Measurements from ENCODE around the gene MAN2C1.
"Not testable (repeated sequence)": the region's sequence is repeated elsewhere in the genome, so short reads cannot be mapped to it uniquely, and the experiment has no call there.

The MAN2C1 gene

DNA sequence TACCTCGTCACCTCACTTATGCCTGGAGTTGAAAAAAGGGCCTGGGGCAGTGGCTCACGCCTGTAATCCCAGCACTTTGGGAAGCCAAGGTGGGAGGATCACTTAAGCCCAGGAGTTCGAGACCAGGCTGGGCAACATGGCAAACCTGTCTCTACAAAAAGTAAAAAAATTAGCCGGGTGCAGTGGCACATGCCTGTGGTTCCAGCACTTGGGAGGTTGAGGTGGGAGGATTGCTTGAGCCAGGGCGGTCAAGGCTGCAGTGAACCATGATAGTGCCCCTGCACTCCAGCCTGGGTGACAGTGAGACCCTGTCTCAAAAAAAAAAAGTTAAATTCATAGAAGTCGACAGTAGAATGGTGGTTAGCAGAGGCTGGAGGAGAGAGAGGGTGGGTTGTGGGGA lies 26.2 kb downstream of the MAN2C1 start:
- DNase-seq = no peak

DNA sequence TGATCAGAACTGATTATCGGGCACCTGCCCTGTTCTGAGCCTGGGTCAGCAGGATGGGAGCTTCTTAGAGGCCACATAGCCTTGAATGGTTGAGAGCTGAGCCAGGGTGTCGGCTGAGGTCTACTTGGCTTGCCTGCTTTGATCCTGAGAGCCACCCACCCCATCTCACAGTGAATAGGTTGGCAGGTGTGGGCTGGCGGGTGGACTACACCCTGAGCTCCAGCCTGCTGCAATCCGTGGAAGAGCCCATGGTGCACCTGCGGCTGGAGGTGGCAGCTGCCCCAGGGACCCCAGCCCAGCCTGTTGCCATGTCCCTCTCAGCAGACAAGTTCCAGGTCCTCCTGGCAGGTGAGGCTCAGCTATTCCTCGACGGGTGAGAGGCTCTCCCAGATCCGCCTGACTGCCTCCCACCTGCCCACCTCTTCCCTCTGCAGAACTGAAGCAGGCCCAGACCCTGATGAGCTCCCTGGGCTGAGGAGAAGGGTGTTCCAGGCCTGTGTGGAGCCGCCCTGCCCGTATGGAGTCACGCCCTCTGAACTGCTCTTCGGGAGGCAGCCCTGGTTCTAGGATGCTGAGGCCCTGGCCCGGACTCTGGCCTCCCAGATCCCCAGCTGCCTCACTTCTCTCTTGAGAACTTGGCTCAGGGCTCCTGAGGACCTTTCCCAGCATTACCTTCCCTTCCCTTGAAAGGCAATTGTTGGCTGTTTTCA lies 28.7 kb downstream of the MAN2C1 start:
- DNase-seq = no peak

DNA sequence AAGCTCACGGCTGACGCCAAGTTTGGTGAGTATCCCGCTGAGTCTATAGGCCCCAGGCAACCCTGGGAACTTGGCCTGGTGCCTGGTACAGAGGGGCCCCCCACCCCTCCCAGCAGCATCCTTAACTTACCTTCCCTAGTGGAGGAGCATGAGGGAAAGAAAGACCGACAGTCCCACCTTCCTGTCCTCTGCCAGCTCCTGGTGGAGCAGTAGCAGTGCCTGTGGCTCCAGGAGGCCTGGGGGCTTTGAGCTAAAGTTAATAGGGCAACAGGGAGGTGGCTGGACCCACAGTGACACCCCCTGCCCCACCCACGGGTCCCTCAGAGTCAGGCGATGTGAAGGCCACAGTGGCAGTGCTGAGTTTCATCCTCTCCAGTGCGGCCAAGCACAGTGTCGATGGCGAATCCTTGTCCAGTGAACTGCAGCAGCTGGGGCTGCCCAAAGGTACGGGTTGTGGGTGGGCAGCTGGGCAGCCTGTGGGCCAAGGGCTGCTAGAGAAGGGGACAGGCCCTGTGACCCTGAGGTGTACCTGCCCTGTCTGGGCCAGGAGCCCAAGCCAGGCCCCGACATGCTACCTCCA lies 29.7 kb downstream of the MAN2C1 start:
- DNase-seq = no peak

DNA sequence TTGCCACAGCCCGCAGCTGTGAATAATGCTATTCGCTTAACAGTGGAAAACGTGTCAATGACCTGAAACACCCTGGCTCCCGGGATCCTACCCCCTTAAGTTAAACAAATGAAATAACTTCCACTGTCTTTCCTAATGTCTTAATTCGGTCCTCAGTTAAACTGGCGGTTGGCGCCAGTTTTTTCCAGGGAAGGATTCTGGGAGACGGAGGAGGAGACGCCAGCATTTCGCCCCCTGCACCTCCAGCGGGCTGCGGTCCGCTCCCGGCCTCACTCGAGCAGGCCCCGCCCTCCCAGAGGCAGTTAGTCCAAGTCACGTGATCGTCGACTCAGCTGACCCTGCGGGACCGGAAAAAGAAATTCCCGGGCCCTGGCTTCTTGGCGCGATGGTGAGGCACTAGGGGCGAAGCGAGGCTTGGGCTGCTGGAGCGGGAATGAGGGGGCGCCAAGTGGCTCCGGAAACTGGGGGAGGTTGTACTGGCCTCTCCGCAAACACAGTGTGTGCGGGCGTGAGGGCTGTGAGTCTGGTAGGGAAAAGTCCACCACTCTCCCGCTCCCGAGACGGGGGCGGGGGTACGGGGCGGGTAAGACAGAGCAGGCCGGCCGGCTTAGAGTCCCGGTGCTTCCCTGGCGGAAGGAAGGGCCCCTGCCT lies 32.6 kb downstream of the MAN2C1 start, which contains the start of gene COMMD4:
Gene COMMD4, plus strand, starts transcription at position 359 of the 651 bp plus-strand sequence. Its CDS starts 27 bp downstream, at position 386.
- DNase-seq = peak; percentile 79

DNA sequence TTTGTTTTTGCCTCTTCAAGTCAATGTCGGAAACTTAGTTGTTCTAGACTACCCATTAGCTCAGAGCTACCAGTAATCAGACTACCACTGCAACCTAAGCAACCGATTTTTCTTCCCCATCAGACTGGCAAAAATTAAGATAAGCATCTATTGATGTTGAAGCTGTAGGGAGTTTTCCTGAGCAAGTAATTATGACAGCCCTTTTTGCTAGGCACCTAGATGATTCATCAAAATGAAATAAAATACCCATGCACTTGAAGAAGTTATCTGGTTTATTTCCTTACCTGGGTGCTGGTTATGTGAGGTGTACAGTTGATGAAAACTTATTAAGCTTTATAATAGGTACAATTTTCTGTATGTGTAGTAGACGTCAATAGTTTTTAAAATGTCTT lies 33.1 kb downstream of the MAN2C1 start:
- no peak for DNase-seq

DNA sequence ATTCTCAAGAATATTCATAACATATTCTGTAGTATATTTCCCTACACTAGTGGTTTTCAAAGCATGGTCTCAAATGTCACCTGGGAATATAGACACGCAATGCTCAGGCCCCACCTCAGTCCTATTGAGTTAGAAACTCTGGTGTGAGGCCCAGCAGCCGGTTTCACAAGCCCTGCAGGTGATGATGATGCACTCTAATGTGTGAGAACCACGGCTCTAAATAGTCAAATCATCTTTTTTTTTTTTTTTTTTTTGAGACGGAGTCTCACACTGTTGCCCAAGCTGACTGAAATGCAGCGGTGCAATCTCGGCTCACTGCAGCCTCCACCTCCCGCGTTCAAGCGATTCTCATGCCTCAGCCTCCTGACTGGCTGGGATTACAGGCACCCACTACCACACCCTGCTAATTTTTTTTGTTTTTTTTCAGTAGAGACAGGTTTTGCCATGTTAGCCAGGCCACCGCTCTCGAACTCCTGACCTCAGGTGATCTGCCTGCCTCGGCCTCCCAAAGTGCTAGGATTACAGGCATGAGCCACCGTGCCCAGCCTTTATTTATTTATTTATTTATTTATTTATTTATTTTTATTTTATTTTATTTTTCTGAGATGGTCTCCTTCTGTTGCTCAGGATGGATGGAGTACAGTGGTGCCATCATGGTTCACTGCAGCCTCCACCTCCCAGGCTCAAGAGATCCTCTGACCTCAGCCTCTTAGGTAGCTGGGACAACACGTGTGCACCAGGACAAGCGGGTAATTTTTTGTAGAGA lies 34.6 kb downstream of the MAN2C1 start:
- not testable (repeated sequence) for DNase-seq

DNA sequence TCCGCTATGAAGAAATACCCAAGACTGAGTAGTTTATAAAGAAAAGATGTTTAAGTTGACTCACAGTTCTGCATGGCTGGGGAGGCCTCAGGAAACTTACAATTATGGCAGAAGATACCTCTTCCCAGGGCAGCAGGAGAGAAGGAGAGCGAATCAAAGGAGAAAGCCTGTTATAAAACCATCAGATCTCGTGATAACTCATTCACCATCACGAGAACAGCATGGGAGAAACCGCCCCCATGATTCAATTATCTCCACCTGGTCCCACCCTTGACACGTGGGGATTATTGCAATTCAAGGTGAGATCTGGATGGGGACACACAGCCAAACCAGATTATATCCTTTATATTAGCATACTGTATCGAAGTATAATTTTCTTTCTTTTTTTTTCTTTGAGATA lies 36.3 kb downstream of the MAN2C1 start:
- not testable (repeated sequence) for DNase-seq

DNA sequence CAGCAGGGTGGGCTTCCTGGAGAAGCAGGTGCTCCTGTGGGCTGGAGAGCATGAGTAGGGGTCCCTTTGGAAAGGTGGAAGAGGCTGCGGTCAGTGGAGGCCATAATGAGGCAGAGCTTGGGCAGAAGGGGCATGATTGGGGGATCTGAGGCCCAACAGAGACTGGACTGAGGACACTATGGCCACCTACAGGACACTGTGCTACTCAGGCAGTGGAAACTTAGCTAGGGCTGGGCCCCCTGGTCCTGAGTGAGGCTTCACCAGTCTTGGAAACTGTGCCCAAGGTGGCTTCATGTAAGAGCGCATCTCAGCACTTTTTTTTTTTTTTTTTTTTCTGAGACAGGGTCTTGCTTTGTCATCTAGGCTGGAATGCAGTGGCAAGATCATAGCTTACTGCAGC lies 38.8 kb downstream of the MAN2C1 start:
- no peak for DNase-seq

DNA sequence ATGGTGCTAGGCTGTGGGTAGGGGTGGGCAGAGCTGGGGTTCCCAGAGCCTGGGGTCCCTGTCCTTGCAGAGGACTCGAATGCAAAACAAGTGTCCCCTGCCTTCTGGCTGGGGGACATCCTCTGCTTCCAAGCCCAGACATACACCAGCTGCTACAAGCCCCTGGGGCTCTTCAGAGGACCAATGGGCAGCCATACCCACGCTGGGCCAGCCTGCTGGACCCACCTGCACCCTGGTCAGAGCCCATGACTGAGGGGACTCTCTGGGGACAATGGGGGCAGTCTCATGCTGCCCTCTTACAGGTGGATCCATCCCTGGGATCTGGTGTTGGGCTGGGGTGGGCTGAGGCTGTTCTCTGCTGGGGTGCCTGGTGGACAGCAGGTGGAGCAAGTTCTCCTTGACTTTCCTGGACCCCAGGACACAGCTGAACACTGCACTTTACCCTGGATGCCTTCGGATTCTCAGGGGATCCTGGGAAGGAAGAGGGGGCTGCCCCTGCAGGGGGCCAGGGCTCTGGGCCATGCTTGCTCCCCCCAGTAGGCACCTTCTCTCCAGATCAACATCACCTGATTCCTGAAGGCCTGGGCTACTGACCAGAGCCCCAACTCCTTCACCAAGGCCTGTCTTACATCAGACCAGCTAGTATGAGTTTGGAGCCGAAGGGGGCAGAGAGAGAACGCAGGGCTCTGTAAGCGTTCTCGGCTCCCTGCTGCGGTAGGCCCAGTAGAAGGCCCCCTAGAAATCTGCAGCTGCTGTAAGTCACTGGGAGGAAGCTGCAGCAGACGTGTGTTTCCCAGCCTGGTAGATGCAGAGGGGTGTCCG lies 39.7 kb downstream of the MAN2C1 start:
- DNase-seq = no peak

DNA sequence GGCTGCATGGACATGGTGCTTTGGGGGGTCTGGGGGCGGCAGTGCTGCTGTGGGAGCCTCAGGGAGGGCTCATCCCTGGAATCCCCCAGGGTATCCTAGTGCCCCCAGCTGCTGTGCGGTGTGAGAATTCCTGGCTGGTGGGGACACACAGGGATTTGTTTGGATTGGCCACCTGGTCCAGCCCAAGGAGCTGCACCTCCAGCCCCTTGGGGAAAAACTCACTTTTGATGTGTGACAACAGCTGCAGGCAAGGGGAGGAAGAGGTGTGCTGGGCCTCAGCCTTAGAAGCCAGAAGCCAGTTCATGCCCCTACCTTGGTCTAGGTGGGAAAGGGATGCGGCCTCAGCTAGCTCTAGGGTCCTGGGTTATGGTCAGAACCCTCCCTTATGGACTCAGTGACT lies 40.9 kb downstream of the MAN2C1 start:
- DNase-seq = no peak

DNA sequence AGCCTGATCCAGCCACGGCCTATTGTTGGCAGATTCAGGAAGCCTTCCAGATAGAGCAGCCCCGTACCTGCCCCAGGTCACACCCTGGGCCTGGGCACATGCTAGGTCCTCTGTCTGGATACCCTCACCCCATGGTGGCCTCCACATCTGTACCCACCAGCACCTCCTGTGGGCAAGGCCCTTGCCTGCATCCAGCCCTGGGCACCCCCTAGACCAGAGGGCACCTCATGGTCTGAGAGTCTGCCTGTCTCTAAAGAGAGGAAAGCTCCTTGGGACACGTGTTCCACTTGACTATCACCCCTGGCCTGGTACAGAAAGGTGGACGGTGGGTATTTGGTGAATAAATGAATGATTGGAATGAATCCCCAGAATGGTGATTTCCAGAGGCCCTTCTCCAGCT lies 41.4 kb downstream of the MAN2C1 start:
- no peak for DNase-seq

DNA sequence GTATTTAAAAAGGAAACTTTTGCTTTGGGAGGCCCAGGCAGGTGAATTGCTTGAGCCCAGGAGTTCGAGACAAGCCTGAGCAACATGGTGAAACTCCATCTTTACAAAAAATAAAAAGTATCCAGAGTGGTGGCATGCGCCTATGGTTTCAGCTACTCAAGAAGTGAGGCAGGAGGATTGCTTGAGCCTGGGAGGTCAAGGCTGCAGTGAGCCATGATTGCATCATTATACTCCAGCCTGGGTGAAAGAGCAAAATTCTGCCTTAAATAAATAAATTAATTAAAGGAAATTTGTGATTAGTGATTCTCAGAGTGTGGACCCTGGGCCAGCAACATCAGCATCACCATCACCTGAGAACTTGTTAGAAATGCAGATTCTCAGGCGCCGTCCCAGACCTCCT lies 42.5 kb downstream of the MAN2C1 start:
- no peak for DNase-seq

DNA sequence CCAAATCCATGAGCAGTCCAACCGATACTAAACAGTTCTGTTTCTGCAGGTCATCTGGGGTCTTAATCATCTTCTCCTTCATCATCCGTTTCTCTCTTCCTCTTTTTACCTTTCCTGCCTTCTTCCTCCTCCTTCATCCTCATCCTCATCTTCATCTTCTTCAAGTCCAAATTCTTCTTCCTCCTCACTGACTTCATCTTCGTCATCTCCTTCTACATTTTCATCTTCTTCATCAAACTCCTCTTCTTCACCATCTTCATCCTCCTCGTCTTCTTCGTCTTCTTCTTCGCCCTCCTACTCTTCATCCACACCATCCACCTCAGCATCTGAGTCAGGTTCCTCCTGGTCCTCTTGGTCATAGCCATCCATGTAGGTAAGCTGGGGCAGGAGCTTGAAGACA lies 46.7 kb downstream of the MAN2C1 start:
- no peak for DNase-seq

DNA sequence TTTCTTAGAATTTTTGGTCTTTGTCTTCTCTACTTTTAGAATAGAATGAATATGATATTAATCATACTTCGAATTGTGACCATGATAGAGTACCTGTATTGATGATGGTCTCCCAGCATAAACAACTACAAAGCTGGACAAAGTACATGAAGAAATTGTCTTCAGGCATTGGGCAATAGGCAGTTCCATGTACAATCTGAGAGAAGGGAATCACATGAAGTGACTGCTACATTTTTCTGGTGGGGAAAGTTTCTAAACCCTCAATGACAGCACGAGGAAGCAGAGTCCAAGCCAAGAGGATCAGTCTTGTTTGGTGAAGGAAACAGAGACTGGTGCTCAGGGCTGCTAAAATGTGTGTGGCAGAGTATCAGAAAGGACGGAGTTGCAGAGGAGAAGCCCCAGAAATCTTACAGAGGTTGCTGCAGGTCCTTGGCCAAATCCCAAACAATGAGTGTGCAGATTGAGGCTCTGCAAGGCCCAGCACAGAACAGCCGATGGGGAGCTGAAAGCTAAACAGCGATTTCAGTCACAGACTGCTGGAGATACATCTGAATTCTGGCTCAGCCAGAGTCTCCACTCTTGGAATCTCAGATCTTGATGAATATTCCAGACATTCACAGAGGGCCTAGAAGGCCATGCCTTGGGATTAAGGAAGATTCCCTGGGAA lies 49.0 kb downstream of the MAN2C1 start:
- not testable (repeated sequence) for DNase-seq

DNA sequence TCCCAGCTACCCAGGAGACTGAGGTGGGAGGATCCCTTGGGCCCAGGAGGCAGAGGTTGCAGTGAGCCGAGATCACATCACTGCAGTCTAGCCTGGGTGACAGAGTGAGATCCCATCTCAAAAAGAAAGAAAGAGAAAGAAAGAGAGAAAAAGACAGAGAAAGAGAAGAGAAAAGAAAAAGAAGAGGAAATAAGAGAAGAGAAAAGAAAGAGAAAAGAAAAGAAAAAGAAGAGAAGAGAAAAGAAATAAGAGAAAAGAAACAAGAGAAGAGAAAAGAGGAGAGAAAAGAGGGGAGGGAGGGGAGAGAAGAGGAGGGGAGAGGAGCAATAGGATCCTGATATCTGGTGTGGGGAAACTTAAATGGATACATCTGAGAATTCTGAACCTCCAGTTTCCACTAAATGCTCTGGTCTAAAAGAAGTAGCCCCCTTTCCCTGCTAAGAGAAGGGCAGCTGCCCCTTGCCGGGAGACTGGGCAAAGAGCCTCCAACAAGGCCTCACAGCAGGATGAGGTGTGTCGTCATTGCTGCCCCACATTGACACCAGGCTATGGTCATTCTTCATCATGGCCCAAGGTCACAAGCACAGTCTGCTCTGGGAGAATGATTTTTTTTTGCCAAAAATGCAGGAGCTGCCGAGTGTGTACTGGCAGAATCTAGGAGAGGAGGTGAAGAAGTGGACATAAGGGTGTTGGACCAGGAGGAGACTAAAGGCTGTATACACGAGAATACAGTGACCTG lies 53.7 kb downstream of the MAN2C1 start:
- no peak for DNase-seq

DNA sequence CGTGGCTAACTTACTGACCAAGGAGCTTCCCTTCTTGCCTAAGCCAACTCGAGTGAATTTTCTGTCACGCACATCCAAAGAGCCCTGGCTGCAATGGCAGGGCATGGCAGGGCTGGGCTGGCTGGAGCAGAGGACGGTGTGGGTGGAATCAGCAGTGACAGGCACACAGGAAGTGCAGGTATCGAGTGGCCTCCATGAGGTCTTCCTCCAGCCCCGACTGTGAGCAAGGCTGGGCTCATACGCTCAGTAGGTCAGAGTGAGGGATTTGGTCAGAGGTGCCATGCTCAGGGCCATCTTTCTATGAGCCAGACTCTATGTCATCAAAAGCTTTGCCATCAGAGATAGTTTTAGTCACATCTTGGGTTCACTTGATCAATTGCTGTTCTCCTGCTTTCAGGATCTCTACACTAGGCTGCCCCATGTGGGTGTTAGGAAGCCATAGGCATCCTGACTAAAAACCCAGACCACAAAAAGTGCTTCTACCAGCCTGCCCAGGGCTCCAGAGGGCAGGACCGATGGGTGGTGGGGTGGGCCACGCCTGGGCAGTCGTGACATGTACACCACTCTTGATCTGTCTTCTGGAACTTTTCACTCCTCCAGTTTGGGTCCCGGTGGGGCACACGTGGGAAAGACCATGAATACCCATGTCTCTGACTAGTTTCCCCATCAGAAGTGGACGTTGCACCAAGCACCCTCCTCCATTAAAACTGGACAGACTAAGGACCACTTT lies 55.1 kb downstream of the MAN2C1 start:
- no peak for DNase-seq

DNA sequence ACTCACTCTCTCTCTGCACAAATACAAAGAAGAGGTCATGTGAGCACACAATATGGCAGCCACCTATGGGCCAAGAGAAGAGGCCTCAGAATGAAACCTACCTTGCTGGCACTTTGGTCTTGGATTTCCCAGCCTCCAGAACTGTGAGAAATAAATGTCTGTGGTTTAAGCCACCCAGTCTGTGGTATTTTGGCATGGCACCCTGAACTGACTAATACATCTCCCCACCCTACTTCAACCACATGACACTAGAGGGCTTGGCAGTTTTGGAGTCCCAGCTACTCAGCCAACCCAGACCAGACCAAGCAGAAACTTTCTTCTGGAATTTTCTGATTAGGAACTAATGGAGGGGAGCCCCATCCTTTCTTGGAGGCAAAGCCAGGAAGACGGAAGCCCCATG lies 55.9 kb downstream of the MAN2C1 start:
- not testable (repeated sequence) for DNase-seq

DNA sequence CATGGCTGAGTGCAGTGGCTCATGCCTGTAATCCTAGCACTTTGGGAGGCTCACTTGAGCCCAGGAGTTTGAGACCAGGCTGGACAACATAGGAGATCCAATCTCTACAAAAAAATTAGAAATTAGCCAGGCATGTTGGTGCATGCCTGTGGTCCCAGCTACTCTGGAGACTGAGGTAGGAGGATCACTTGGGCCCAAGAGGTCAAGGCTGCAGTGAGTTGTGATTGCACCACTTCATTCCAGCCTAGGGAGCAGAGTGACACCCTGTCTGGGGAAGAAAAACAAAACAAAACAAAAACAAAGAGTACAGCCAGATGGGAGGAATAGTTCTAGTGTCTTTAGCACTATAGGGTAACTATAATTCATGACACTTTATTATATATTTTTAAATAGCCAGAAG lies 58.7 kb downstream of the MAN2C1 start:
- no peak for DNase-seq

DNA sequence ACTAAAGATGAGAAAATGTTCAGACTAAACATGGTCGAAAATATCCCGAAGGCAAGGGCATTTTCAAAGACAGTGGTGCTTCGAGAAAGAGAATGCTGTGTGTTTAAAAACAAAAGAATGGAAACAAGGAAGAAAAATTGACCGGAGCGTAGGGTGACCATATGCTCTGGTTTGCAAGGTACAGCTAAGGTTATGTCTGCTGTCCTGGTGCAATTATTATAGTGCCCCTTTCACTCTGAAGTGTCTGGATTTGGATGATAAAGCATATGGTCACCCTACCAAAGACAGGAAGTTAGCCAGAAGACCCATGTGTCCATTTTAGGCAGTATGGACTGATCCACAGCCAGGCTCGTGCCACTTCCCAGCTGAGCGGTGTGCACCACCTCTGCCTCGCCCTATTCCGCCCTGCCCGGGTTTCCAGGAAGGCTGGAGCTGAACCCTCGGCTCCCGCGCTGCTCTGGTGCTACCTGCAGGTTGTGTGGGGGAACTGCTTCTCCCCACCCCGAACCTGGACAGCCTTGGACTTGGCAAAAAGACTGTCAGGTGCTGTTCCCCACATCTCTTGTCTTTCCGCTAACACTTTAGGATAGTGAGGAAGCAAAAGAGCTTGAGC lies 60.5 kb downstream of the MAN2C1 start:
- DNase-seq = peak; percentile 16

DNA sequence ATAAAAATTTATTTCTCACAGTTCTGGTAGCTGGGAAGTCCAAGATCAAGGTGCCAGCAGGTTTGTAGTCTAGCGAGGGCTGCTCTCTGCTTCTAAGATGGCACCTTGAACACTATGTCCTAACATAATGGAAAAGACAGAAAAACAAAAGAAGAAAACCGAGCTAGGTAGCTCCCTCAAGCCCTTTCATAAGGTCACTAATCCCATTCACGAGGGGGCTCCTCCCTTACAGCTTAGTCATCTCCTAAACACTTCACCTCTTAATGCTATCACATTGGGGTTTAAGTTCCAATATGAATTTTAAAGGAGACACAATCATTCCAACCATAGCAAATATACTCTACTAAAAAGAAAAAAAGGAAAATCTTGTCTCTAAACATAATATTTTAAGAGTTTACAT lies 62.2 kb downstream of the MAN2C1 start:
- no peak for DNase-seq

All from CD4-positive, alpha-beta T cell treated with Interleukin-17A for 4 hours (primary cell).